IMR-90 (cell line): ENCODE data around the gene GSN. TPM values are rescaled to one million over a fixed set of nuclear protein-coding genes. Genes with fewer than 3 reads are reported as not detected.
A peak's percentile ranks its signal among the peaks of the same experiment; 100 is the strongest.

Experiments used
- ATAC-seq: fragments of 200-7000 bp; cut with Tn5 transposase; 2 replicates; pipeline ENCODE4 v1.9.1; 2020; ENCODE audit warnings: low read depth, mild to moderate bottlenecking, moderate library complexity
- BruUV-seq: library from RNA; stranded (reverse); fragments of 400-500 nt; replicated peaks from 2 replicates; lab custom pipeline; 2021; lab: Mats Ljungman, UMichigan
- CTCF ChIA-PET: fragments of 300-600 bp; formaldehyde crosslinking; extraction: SDS; loops from one replicate; lab custom pipeline; 2021; ENCODE audit warnings: antibody characterized with exemption; lab: Yijun Ruan, JAX
- POLR2A ChIA-PET: fragments of 300-600 bp; sonication (Branson Sonifier 250); formaldehyde crosslinking; loops from one replicate; lab custom pipeline; 2022; ENCODE audit warnings: antibody characterized with exemption; ENCODE audit not compliant: unreplicated experiment; lab: Charles Lee
- DNase-seq: peaks from one replicate; pipeline ENCODE4 v3.0.0; 2013
- H2AFZ ChIP-seq: replicated peaks from 2 replicates; pipeline ENCODE3; 2013; ENCODE audit warnings: low read length, mild to moderate bottlenecking; ENCODE audit not compliant: poor library complexity
- H2AK5ac ChIP-seq: 2 replicates; pipeline ENCODE4 v1.6.1; 2013; ENCODE audit warnings: low read depth, low read length, inconsistent platforms
- H2AK9ac ChIP-seq: replicated peaks from 2 replicates; pipeline ENCODE3; 2013; ENCODE audit warnings: mild to moderate bottlenecking, low read depth, low read length, moderate library complexity; ENCODE audit not compliant: poor library complexity
- H2BK120ac ChIP-seq: 2 replicates; pipeline ENCODE4 v1.6.1; 2013; ENCODE audit warnings: low read depth, low read length, inconsistent platforms
- H2BK15ac ChIP-seq: 3 replicates; pipeline ENCODE4 v1.6.1; 2013; ENCODE audit warnings: low read depth, low read length, inconsistent platforms
- H2BK20ac ChIP-seq: 2 replicates; pipeline ENCODE4 v1.6.1; 2013; ENCODE audit warnings: low read depth, mild to moderate bottlenecking, inconsistent platforms, low read length, moderate library complexity
- H2BK5ac ChIP-seq: 2 replicates; pipeline ENCODE4 v1.6.1; 2013; ENCODE audit warnings: mild to moderate bottlenecking, low read depth, low read length, inconsistent platforms; ENCODE audit not compliant: poor library complexity, severe bottlenecking
- H3K14ac ChIP-seq: replicated peaks from 2 replicates; pipeline ENCODE4 v1.6.1; 2013; ENCODE audit warnings: low read depth, low read length, inconsistent platforms
- H3K18ac ChIP-seq: 2 replicates; pipeline ENCODE4 v1.6.1; 2013; ENCODE audit warnings: low read depth, low read length, control low read depth
- H3K23ac ChIP-seq: 2 replicates; pipeline ENCODE4 v1.6.1; 2013; ENCODE audit warnings: low read depth, low read length, inconsistent platforms
- H3K27ac ChIP-seq: 2 replicates; pipeline ENCODE4 v1.5.1; 2013; ENCODE audit warnings: mild to moderate bottlenecking, control low read depth, low read length; ENCODE audit not compliant: insufficient read depth
- H3K27me3 ChIP-seq: 2 replicates; pipeline ENCODE4 v1.6.1; 2013; ENCODE audit warnings: low read length; ENCODE audit not compliant: control insufficient read depth, insufficient read depth
- H3K36me3 ChIP-seq: 2 replicates; pipeline ENCODE4 v1.6.1; 2013; ENCODE audit warnings: low read length, mixed read lengths; ENCODE audit not compliant: control insufficient read depth, insufficient read depth
- H3K4ac ChIP-seq: 2 replicates; pipeline ENCODE4 v1.6.1; 2013; ENCODE audit warnings: low read depth, low read length, inconsistent platforms
- H3K4me1 ChIP-seq: 2 replicates; pipeline ENCODE4 v1.6.1; 2013; ENCODE audit warnings: low read length, mixed read lengths; ENCODE audit not compliant: control insufficient read depth, insufficient read depth
- H3K4me2 ChIP-seq: 2 replicates; pipeline ENCODE4 v1.6.1; 2013; ENCODE audit warnings: low read depth, mild to moderate bottlenecking, control low read depth, low read length, moderate library complexity
- H3K4me3 ChIP-seq: 2 replicates; pipeline ENCODE4 v1.5.1; 2013; ENCODE audit warnings: low read depth, mild to moderate bottlenecking, control low read depth, low read length, moderate library complexity; ENCODE audit not compliant: insufficient read depth
- H3K56ac ChIP-seq: 2 replicates; pipeline ENCODE4 v1.6.1; 2013; ENCODE audit warnings: low read length, inconsistent platforms; ENCODE audit not compliant: insufficient read depth; ENCODE audit errors: extremely low read depth
- H3K79me1 ChIP-seq, 2 experiments: 2 replicates each; pipeline ENCODE4 v1.6.1; 2013; ENCODE audit warnings: low read length in 2 of 2, inconsistent platforms in 1 of 2, low read depth in 1 of 2
- H3K9ac ChIP-seq: 2 replicates; pipeline ENCODE4 v1.6.1; 2013; ENCODE audit warnings: low read depth, low read length, control low read depth
- H3K9me1 ChIP-seq: 2 replicates; pipeline ENCODE4 v1.6.1; 2013; ENCODE audit warnings: low read length, inconsistent platforms; ENCODE audit not compliant: insufficient read depth
- H3K9me3 ChIP-seq: 2 replicates; pipeline ENCODE4 v1.6.1; 2013; ENCODE audit warnings: low read length; ENCODE audit not compliant: control insufficient read depth, insufficient read depth
- H4K20me1 ChIP-seq: 2 replicates; pipeline ENCODE4 v1.6.1; 2013; ENCODE audit warnings: low read length, inconsistent platforms; ENCODE audit not compliant: insufficient read depth
- H4K5ac ChIP-seq: 2 replicates; pipeline ENCODE4 v1.6.1; 2013; ENCODE audit warnings: mild to moderate bottlenecking, low read depth, low read length, control low read depth
- H4K8ac ChIP-seq, 2 experiments: 2 replicates each; pipeline ENCODE4 v1.6.1; 2013; ENCODE audit warnings: low read depth in 2 of 2, low read length in 2 of 2, control low read depth in 1 of 2, inconsistent platforms in 1 of 2
- H4K91ac ChIP-seq: 2 replicates; pipeline ENCODE4 v1.6.1; 2013; ENCODE audit warnings: low read depth, low read length, inconsistent platforms; ENCODE audit not compliant: insufficient read depth
- BHLHE40 ChIP-seq: fragments of 150-350 bp; IDR thresholded peaks from 2 replicates; pipeline ENCODE4 v1.6.1; 2016; ENCODE audit warnings: mild to moderate bottlenecking, low read depth, low read length
- FOS ChIP-seq: fragments of 150-350 bp; IDR thresholded peaks from 2 replicates; pipeline ENCODE4 v1.6.1; 2016; ENCODE audit warnings: low read depth, low read length
- MAZ ChIP-seq: IDR thresholded peaks from 2 replicates; pipeline ENCODE4 v1.6.1; 2012; ENCODE audit warnings: low read depth, mild to moderate bottlenecking, low read length, improper control_type of control experiment, moderate library complexity, borderline replicate concordance
- NFE2L2 ChIP-seq: fragments of 150-350 bp; IDR thresholded peaks from 2 replicates; pipeline ENCODE4 v1.6.1; 2016; ENCODE audit warnings: low read depth, mild to moderate bottlenecking, low read length
- POLR2A ChIP-seq: IDR thresholded peaks from 2 replicates; pipeline ENCODE4 v1.6.1; 2012; ENCODE audit warnings: mild to moderate bottlenecking, low read depth, low read length
- RAD21 ChIP-seq: IDR thresholded peaks from 2 replicates; pipeline ENCODE4 v1.6.1; 2012; ENCODE audit warnings: low read length, improper control_type of control experiment
- SMC3 ChIP-seq: fragments of 150-350 bp; IDR thresholded peaks from 2 replicates; pipeline ENCODE4 v1.6.1; 2016; ENCODE audit warnings: low read depth, mild to moderate bottlenecking, antibody characterized with exemption, low read length, moderate library complexity
- WGBS, 2 experiments: methylation state at CpG; one replicate each; pipeline versions ENCODE4 v1.1.5 to v1.1.7; 2013; ENCODE audit warnings: missing lambda C conversion rate in 2 of 2; ENCODE audit not compliant: insufficient read length in 1 of 2; ENCODE audit errors: extremely low coverage in 2 of 2; 5-methylcytosine and 5-hydroxymethylcytosine counted together
- dilution Hi-C: fragments of 300-500 bp; cut with HindIII; formaldehyde crosslinking; loops from one replicate; pipeline ENCODE4 v1.14.3; 2018; ENCODE audit warnings: low sequenced_read_pairs; ENCODE audit not compliant: unreplicated experiment
- in situ Hi-C: fragments of 300-500 bp; cut with MboI; formaldehyde crosslinking; loops from 3 replicates; pipeline ENCODE4 v1.14.3; 2019; ENCODE audit warnings: low sequenced_read_pairs, inconsistent platforms, mixed read lengths
- intact Hi-C: fragments of 100-400 bp; cut with micrococcal nuclease; formaldehyde crosslinking; loops from 2 replicates; pipeline ENCODE4 v1.10.0; 2022
- polyA plus RNA-seq, 3 experiments: library from polyadenylated mRNA; depleted of rRNA; stranded (reverse); fragments of >200 nt; gene quantifications; 2 replicates each; pipeline ENCODE4 v1.2.3, GENCODE V29; 2012; ENCODE audit warnings: low replicate concordance in 1 of 3
- total RNA-seq: library from RNA; depleted of rRNA; stranded (reverse); fragments of >200 nt; gene quantifications from 2 replicates; pipeline ENCODE4 v1.2.3, GENCODE V29; 2012
- TF ChIP-seq, protein P1 (sequence below): conservative IDR thresholded peaks from 2 replicates; pipeline ENCODE4 v1.5.1; 2012; ENCODE audit warnings: mild to moderate bottlenecking, low read depth, low read length, improper control_type of control experiment

Gene GSN
- total and polyA plus RNA-seq, 2 of the 4 experiments (the other 2 are of a cell fraction), result 495 to 547 TPM

DNA sequence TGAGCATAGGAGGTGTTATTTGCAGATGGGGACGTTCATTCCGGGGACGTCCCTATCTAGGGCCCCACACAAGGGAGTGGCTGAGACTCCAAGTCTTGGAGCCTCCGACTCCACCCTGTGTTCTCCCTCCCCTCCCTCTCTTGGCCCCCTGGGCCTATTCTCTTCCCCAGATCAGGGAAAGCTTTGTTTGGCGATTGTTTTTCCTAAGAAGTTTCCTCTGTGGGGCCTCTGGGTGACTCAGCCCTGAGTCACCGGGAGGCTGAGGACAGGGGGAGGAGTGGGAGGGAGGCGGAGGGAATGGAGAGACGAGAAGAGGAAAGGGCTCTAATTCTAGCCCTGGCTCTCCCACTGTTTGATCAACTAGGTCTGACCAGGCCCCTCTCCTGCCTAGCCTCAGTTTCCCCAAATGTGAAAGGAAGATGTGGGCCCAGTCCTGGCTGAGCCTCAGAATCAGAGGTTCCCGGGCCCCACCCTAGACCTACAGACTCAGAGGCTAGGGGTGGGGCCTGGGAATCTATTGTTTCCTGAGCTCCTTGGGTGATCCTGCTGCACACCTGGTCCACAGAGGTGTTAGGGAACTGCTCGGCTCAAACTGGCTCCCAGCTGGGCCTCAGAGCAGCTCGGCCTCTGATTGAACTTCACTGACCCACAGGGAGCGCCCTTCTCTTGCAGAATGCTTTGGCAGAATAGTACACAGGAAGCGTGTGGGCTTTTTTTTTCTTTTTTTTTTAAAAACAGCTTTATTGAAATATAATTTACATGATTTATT lies 19.2 kb downstream of the GSN start:
- H3K4ac ChIP-seq, result peak overlapping the region; percentile 100
- no TSS peak for BruUV-seq
- peak overlapping the region; percentile 95 for H3K18ac ChIP-seq
- peak overlapping the region; percentile 96 for H2BK15ac ChIP-seq
- peak; percentile 95 for DNase-seq
- peak overlapping the region; percentile 98 for H2BK20ac ChIP-seq
- ChIA-PET POLR2A (interaction anchor here (1.3 to 1.8 kb wide), 2 partner anchors 10 to 13 kb away, joined by 4 to 6 read pairs; no protein-coding TSS in a partner anchor), CTCF (interaction anchor here (0.8 to 2.0 kb wide), 3 partner anchors 9 to 33 kb away, joined by 4 to 12 read pairs (median 7); no protein-coding TSS in a partner anchor)
- intact Hi-C loops, result loop anchor here (1.0 kb wide), 1 partner anchor 9 kb away; no protein-coding TSS in a partner anchor
- H2AK5ac ChIP-seq, result peak overlapping the region; percentile 99
- peak; percentile 79 for ATAC-seq
- H2AK9ac ChIP-seq, result peak overlapping the region; percentile 99
- H3K14ac ChIP-seq, result peak overlapping the region; percentile 99
- peak overlapping the region; percentile 91 for H4K5ac ChIP-seq
- H3K56ac ChIP-seq, result peak overlapping the region; percentile 85
- peaks cover 49% of the 10 kb centered on the region for H3K4me1 ChIP-seq
- H2BK120ac ChIP-seq, result peak overlapping the region; percentile 100
- H3K9ac ChIP-seq, result peak overlapping the region; percentile 71
- peaks cover 35 to 84% of the 10 kb centered on the region in 2 experiments for H3K79me1 ChIP-seq
- in situ Hi-C loops, result no loop called here
- peak overlapping the region; percentile 88 for H2AFZ ChIP-seq
- no peaks in the 10 kb centered on the region for H4K20me1 ChIP-seq
- H4K8ac ChIP-seq, result peak overlapping the region; percentile 89 to 97
- peak overlapping the region; percentile 100 for H4K91ac ChIP-seq
- H3K9me1 ChIP-seq, result peaks cover 53% of the 10 kb centered on the region
- peak overlapping the region; percentile 97 for H2BK5ac ChIP-seq
- 10% methylated on average over 2 of the region's 13 CpGs; no CpG with 5 or more reads in 1 of the 2 experiments for WGBS, 2 experiments
- peak overlapping the region; percentile 98 for H3K27ac ChIP-seq
- no peaks in the 10 kb centered on the region for H3K9me3 ChIP-seq
- peaks cover 27% of the 10 kb centered on the region for H3K36me3 ChIP-seq
- H3K23ac ChIP-seq, result peak overlapping the region; percentile 99
- peak overlapping the region; percentile 84 for H3K4me2 ChIP-seq
- dilution Hi-C loops, result no loop called here
- H3K27me3 ChIP-seq, result no peaks in the 10 kb centered on the region
- H3K4me3 ChIP-seq, result no peak overlapping the region
- TF ChIP-seq SMC3, result peak; percentile 24; the same call in 1 of the 2 replicates
- no peak for TF ChIP-seq RAD21
- TF ChIP-seq FOS, result peak; percentile 100
- peak; percentile 24; the same call in 1 of the 2 replicates for TF ChIP-seq NFE2L2
- peak; percentile 98 for TF ChIP-seq MAZ
- peak; percentile 54; the same call in 1 of the 2 replicates for TF ChIP-seq BHLHE40
- no peak for TF ChIP-seq POLR2A
- TF ChIP-seq, protein P1, sequence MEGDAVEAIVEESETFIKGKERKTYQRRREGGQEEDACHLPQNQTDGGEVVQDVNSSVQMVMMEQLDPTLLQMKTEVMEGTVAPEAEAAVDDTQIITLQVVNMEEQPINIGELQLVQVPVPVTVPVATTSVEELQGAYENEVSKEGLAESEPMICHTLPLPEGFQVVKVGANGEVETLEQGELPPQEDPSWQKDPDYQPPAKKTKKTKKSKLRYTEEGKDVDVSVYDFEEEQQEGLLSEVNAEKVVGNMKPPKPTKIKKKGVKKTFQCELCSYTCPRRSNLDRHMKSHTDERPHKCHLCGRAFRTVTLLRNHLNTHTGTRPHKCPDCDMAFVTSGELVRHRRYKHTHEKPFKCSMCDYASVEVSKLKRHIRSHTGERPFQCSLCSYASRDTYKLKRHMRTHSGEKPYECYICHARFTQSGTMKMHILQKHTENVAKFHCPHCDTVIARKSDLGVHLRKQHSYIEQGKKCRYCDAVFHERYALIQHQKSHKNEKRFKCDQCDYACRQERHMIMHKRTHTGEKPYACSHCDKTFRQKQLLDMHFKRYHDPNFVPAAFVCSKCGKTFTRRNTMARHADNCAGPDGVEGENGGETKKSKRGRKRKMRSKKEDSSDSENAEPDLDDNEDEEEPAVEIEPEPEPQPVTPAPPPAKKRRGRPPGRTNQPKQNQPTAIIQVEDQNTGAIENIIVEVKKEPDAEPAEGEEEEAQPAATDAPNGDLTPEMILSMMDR, result peak; percentile 11; the same call in 1 of the 2 replicates
